Retinal pigment epithelial cell (primary cell): ENCODE data around the gene EFCAB8.
"Not testable (repeated sequence)": the region's sequence is repeated elsewhere in the genome, so short reads cannot be mapped to it uniquely, and the experiment has no call there.

Experiments used
- DNase-seq: peaks from one replicate; pipeline ENCODE4 v3.0.0-alpha.2; 2010; ENCODE audit warnings: low read depth
- H3K4me3 ChIP-seq: 2 replicates; pipeline ENCODE4 v1.5.1; 2011; ENCODE audit warnings: mild to moderate bottlenecking, low read length, control low read depth, moderate library complexity
- TF ChIP-seq, protein P1 (sequence below): conservative IDR thresholded peaks from 2 replicates; pipeline ENCODE4 v1.5.1; 2011; ENCODE audit warnings: low read depth, low read length, control low read depth, inconsistent platforms

Gene EFCAB8

DNA sequence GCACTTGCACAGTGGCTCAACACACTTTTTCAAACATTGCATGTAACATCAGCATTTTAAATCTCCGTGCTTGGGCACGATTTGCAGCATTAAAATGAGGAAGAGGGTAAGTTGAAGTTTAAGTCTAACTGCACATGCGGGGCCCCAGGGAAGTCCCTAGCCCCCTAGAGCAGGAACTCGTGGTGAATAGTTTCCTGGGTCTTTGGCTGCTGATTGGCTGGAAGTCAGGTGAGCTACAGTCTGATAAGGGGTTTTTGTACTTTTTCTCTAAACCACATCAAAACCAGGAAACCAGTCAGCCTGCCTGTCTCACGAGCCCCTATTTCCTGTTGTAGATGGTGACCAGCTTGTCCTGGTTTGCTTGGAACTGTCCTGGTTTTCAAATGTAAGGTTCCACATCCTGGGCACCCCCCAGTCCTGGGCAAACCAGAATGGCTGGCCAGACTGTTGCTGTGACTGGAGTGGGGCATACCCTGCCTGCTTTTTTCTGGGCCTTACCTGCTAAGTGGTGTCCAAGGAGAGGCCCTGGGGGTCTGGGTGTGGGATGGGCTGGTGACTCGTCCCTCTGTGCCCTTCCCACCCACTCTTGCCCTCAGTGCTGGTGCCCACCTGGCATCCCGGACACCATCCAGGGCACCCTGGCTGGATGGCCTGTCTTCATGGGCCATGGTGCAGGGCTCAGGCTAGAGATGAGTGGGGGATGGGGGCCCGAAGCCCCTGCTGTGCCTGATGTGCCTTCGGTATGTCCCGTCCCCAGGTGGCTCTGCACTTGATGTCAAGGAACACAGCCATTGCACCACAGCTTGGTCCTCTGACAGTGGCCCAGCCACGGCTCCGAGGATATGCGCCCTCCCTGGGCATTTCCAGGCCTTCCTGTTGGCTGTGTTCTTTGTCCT is 113.7 kb downstream of the EFCAB8 start:
- TF ChIP-seq, protein P1, sequence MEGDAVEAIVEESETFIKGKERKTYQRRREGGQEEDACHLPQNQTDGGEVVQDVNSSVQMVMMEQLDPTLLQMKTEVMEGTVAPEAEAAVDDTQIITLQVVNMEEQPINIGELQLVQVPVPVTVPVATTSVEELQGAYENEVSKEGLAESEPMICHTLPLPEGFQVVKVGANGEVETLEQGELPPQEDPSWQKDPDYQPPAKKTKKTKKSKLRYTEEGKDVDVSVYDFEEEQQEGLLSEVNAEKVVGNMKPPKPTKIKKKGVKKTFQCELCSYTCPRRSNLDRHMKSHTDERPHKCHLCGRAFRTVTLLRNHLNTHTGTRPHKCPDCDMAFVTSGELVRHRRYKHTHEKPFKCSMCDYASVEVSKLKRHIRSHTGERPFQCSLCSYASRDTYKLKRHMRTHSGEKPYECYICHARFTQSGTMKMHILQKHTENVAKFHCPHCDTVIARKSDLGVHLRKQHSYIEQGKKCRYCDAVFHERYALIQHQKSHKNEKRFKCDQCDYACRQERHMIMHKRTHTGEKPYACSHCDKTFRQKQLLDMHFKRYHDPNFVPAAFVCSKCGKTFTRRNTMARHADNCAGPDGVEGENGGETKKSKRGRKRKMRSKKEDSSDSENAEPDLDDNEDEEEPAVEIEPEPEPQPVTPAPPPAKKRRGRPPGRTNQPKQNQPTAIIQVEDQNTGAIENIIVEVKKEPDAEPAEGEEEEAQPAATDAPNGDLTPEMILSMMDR = no peak
- no peak overlapping the region for H3K4me3 ChIP-seq
- no peak for DNase-seq

DNA sequence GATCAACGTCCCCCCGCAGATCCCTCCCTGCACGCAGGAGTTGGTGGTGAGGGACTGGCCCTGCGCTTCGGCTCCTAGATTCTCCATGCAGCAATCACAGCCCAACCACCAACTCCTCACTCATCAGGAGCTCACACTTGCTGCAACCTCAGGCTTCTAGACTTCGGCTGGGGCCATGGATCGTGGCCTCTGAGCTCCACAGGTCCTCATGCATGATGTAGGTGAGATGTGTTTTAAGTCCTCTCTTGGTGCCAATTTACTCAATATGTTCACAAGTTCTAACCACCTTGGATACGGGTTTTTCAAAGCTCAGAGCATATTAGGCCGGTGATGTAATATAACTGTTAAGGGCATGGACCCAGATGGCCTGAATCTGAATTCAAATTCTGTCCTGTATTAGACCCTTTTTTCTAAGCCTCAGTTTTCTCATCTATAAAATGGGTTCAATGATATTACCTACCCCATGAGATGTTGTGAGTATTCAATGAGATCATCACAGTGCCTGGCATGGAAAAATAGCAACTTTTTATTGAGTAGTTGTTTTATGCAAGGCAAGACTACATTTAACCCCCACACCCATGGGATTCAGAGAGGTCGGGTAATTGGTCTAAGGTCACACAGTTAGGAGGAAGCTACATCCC is 114.5 kb downstream of the EFCAB8 start:
- TF ChIP-seq, protein P1 = no peak
- H3K4me3 ChIP-seq = no peak overlapping the region
- no peak for DNase-seq

DNA sequence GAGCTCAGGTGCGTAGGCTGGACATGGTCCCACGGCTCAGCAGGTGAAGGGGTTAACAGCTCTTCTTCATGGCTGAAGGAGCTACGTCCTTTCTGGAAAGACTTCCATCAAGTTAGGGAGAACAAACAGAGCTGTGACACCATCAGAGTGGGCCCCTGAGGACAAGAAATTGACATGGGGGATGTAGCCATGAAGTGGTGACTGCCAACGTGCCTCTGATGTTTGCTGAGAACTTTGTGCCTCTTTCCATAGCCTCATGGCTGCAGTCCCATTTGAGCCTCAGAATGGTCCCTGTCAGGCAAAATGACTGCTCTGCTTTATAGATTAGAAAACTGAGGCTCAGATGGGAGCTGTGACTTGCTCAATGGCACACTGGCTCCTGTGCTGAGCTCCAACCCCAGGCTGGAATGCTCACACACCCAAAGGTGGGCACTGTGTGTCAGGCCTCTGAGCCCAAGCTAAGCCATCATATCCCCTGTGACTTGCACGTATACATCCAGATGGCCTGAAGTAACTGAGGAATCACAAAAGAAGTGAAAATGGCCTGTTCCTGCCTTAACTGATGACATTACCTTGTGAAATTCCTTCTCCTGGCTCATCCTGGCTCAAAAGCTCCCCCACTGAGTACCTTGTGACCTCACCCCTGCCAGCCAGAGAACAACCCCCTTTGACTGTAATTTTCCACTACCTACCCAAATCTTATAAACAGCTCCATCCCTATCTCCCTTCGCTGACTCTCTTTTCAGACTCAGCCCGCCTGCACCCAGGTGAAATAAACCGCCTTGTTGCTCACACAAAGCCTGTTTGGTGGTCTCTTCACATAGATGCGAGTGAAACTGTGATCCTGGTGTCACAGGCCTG is 115.7 kb downstream of the EFCAB8 start:
- not testable (repeated sequence) for DNase-seq

DNA sequence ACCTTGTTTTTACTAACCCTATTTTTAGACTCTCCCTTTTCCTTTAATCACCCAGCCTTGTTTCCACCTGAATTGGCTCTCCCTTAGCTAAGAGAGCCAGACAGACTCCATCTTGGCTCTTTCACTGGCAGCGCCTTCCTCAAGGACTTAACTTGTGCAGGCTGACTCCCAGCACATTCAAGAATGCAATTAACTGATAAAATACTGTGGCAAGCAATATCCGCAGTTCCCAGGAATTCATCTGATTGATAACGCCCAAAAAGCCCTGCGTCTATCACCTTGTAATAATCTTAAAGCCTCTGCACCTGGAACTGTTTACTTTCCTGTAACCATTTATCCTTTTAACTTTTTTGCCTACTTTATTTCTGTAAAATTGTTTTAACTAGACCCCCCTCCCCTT is 116.4 kb downstream of the EFCAB8 start:
- H3K4me3 ChIP-seq, DNase-seq: not testable (repeated sequence)

More for the DNA sequence above, 115.7 kb downstream of the EFCAB8 start:
- H3K4me3 ChIP-seq = not testable (repeated sequence)

DNA sequence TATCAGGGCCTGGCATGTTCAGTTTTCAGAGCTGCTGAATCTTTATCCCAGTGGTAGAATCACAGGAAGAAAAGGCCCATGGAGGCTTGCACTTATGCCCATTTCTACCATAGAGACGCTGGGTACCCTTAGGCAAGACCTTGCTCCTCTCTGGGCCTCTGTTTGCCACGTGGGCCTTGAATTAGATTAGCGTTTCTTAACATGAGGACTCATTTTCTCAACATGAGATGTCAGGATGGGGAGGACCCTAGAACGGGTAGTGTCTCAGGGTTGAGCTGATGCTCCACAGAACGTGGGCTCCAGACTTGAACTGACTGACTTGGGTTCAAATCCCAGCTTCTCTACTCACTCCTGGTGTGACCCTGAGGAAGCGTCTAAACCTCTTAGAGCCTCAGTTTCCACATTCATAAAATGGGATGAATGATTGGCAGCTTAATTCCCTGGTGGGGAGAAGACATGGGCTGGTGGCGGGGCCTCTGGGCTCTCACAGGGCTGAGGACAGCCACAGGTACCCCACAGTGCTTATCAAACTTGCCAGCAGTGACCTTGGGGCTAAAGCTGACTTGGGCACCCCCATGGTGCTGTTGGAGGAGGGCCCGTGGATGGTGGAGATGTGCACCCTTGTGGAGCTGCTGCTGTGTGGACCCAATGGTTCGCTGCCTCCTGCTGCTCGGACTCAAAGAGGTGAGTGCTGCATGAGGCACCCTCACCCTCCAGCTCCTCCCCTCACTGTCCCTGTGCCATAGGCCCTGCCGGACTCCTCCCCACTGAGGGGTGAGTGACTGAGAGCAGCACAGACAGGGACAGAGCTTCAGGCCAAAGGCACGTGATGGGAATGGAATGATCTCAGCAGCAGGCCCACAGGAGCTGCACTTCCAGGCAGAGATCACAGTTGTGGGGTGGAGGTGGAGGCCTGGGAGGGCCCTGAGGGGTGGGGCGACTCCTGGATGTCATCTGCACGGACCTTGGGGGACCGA is 117.3 kb downstream of the EFCAB8 start:
- H3K4me3 ChIP-seq = no peak overlapping the region
- TF ChIP-seq, protein P1 = no peak
- no peak for DNase-seq

DNA sequence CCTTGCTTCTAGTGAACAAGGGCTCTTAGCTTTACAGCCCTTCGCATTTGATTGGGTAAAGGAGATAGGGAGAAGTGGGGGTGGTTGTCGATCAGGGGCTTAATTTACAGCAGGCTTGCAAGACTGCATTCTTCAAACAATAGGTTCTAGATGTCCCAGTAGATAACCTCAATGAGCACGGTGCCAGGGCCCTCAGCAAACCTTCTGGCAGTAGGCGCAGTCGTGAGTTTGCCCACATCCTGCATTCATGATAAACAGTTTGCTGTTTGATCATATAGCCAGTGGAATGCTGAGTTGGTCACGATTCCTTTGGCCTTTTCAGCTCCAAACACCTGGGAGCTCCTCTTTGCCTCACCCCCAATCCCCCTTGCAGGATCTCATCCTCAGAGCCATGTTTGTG is 118.0 kb downstream of the EFCAB8 start:
- TF ChIP-seq, protein P1 = no peak
- H3K4me3 ChIP-seq = no peak overlapping the region
- DNase-seq = no peak

DNA sequence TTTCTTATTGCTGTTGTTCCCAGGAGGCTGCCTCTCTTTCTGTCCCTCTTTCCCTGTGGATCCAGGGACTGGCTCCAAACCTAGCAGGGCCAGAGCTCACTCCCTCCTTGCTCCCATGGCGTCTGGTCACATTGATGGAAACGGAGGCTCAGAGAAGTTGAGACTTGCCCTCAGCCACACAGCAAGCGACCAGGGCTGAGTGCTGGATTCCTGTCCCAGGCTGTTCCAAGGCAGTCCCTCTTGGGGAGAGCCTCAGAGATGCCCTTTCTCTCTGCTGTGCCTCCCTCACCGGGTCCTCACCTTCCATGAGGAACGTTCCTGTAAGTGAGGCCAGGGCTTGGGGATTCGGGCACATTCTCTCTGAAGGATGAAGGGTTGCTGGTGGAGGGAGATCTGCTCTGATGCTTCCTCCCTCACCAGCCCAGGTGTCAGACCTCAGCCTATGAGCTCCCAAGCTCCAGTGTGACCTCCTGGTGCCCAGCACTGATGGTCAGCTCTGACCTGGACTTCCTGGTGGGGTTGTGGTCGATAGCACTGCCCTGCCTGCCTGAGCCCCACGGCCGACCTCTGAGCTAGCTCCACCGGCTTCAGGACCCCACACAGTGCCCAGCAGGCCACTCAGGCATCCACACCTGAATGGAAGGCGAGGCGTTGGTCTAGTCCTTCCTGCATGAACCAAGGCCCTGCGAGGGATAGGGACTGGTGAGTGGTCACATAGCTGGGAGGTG is 118.7 kb downstream of the EFCAB8 start:
- DNase-seq = no peak
- no peak overlapping the region for H3K4me3 ChIP-seq
- TF ChIP-seq, protein P1 = no peak
